DOHH2 (cell line): ENCODE data around the gene KCNQ1.

Experiments
- EZH2phosphoT487 ChIP-seq: fragments of 200-600 bp; sonication (generic); IDR thresholded peaks from 2 replicates; pipeline ENCODE4 v1.6.1; 2017; ENCODE audit warnings: borderline replicate concordance, mild to moderate bottlenecking, antibody characterized with exemption, low read length, moderate library complexity, mixed read lengths
- TF ChIP-seq, protein P1 (sequence below): fragments of 200-600 bp; sonication (generic); IDR thresholded peaks from one replicate; pipeline ENCODE4 v1.5.1; 2014; ENCODE audit warnings: antibody characterized with exemption, mild to moderate bottlenecking, low read depth, low read length; ENCODE audit not compliant: poor library complexity, severe bottlenecking

DNA sequence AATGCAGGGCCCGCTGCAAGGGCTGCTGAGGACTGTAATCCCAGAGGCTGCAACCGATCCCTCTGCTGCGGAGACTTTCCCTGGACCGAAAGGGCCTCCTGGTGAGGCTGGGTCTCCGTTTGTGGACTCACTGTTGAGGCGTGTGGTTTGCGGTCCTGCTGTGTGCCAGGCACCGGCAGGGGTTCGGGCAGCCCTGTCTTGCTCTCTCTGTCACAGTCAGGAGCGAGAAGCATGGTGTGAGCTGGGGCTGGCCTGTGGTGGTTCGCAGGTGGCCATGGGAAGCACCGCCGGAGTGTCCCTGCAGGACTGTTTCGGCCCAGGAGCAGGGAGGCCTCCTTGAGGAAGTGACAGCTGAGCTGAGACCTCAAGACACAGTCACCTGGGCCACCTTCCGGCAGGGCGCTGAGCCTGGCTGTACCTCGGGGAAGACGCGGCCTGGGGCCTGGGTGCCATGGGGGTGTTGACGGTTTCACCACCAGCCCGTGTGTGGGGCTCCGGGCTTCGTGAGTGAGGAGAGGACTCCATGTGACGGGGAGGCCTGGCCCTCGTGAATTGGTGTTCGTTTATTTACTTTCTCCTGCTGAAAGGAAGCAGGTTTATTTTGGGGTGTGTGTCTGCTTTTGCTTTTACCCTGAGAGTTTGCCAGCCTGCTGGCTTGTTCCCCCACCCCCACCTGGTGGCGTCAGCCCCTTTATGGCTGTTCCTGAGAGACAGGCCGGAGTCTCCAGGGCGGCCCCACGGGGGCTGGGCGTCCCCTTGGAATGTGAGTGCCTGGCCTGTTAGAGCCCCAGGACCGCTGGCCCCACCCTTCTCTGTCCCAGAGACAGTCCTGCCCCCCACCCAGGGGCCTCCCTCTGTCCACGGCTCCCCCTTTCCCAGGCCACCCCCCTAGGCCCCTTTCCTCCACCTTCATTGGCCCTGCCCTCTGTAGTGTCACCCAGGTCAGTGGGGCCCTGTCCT lies 132.5 kb downstream of the KCNQ1 start:
- TF ChIP-seq, protein P1, sequence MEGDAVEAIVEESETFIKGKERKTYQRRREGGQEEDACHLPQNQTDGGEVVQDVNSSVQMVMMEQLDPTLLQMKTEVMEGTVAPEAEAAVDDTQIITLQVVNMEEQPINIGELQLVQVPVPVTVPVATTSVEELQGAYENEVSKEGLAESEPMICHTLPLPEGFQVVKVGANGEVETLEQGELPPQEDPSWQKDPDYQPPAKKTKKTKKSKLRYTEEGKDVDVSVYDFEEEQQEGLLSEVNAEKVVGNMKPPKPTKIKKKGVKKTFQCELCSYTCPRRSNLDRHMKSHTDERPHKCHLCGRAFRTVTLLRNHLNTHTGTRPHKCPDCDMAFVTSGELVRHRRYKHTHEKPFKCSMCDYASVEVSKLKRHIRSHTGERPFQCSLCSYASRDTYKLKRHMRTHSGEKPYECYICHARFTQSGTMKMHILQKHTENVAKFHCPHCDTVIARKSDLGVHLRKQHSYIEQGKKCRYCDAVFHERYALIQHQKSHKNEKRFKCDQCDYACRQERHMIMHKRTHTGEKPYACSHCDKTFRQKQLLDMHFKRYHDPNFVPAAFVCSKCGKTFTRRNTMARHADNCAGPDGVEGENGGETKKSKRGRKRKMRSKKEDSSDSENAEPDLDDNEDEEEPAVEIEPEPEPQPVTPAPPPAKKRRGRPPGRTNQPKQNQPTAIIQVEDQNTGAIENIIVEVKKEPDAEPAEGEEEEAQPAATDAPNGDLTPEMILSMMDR: no peak
- TF ChIP-seq EZH2phosphoT487: no peak
